ENCODE measurements around the gene VPS52.

DNA sequence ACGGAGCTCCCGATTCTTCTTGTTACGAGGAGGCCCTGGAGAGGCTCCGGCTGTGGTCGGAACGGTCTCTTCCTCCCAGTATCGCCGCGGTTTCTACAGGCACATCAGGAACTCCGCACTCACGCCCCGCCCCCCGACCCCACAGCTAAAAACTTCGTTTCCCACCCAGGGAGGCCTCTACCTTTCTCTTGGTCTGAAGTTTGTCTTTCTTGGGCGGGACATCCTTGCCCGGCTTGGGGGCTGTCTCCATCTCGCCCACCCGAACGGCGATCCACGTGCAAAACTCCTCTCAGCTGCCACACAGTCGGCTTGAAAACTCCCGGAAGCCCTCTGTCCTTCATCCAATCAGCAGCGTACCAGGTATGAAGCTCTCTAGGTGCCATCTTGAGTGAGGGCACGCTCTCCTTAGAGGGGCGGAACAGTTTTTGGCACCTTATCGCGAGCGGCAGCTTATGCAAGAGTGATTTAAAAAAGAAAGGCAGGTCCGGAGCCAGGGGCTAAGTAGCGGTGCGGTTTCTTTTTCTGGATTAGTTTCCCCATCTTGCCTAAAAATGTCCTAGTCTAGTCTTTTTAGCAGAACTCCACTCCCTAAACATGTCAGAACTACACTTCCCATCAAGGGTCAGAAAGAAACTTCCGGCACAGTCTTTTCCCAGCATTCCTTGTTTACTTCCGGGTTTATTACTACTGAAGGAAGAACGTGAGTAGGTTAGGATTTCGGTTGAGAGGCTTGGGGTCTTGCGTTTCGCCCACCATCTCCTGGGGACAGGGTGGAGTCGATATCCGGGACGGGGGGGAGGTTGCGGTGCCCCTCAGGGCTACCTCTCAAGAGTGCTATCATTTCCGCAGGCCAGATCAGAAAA lies 17.5 kb upstream of the VPS52 start, which contains the start of the genes PFDN6 and WDR46:
- TF ChIP-seq POLR2A (IDR thresholded peaks at IDR 0.05), result no peak
- TF ChIP-seq POLR2AphosphoS5 (IDR thresholded peaks at IDR 0.05; ENCODE audit: insufficient read depth in 1 of 2, low read depth in 1 of 2), result peak; percentile 74 to 100
